IPS-18c (cell line): ENCODE results near the gene HLA-E.
"Not testable (repeated sequence)": the region's sequence is repeated elsewhere in the genome, so short reads cannot be mapped to it uniquely, and the experiment has no call there.

Source experiments
- H3K4me3 ChIP-seq: 2 replicates; pipeline ENCODE4 v1.7.0; 2013; ENCODE audit warnings: low read depth, mild to moderate bottlenecking, low read length, moderate library complexity; ENCODE audit not compliant: insufficient read depth
- H3K9me3 ChIP-seq: one replicate; pipeline ENCODE4 v1.6.1; 2013; ENCODE audit warnings: mild to moderate bottlenecking, low read length, moderate library complexity; ENCODE audit not compliant: control insufficient read depth, insufficient read depth

The HLA-E gene

GRCh38 chr6:30517767-30518504 is 28.6 kb downstream of the HLA-E start:
- H3K4me3 ChIP-seq, H3K9me3 ChIP-seq: not testable (repeated sequence)

GRCh38 chr6:30518505-30519145 is 29.3 kb downstream of the HLA-E start:
- H3K4me3 ChIP-seq, H3K9me3 ChIP-seq: not testable (repeated sequence)

- no peak overlapping the region for H3K4me3 ChIP-seq
- H3K9me3 ChIP-seq, result no peaks in the 10 kb centered on the region
Observed at GRCh38 chr6:30520522-30520921, 31.2 kb downstream of the HLA-E start.

- H3K4me3 ChIP-seq, H3K9me3 ChIP-seq: not testable (repeated sequence)
Observed at GRCh38 chr6:30521082-30521481, 31.8 kb downstream of the HLA-E start.

GRCh38 chr6:30521952-30522351 is 32.6 kb downstream of the HLA-E start:
- H3K9me3 ChIP-seq, result not testable (repeated sequence)

GRCh38 chr6:30526444-30526843 is 37.1 kb downstream of the HLA-E start:
- H3K4me3 ChIP-seq, H3K9me3 ChIP-seq: not testable (repeated sequence)

More at GRCh38 chr6:30521952-30522351, 32.6 kb downstream of the HLA-E start:
- not testable (repeated sequence) for H3K4me3 ChIP-seq

- H3K4me3 ChIP-seq, H3K9me3 ChIP-seq: not testable (repeated sequence)
Observed at GRCh38 chr6:30529349-30529875, 40.1 kb downstream of the HLA-E start.

- H3K4me3 ChIP-seq, result no peak overlapping the region
- no peaks in the 10 kb centered on the region for H3K9me3 ChIP-seq
Observed at GRCh38 chr6:30530014-30530413, 40.7 kb downstream of the HLA-E start.

GRCh38 chr6:30533460-30534294 is 44.4 kb downstream of the HLA-E start:
- no peak overlapping the region for H3K4me3 ChIP-seq
- no peaks in the 10 kb centered on the region for H3K9me3 ChIP-seq

- H3K4me3 ChIP-seq, result no peak overlapping the region
Observed at GRCh38 chr6:30537931-30538330, 48.6 kb downstream of the HLA-E start.

GRCh38 chr6:30541515-30542403 is 52.5 kb downstream of the HLA-E start:
- Histone ChIP-seq H3K4me3 (peak overlapping the region; percentile 54), H3K9me3 (peaks cover 2% of the 10 kb centered on the region)

More at GRCh38 chr6:30537931-30538330, 48.6 kb downstream of the HLA-E start:
- H3K9me3 ChIP-seq, result no peaks in the 10 kb centered on the region

- H3K9me3 ChIP-seq, result peaks cover 2% of the 10 kb centered on the region
- no peak overlapping the region for H3K4me3 ChIP-seq
Observed at GRCh38 chr6:30542404-30542725, 53.1 kb downstream of the HLA-E start.

- H3K9me3 ChIP-seq, result peaks cover 2% of the 10 kb centered on the region
Observed at GRCh38 chr6:30542915-30543314, 53.6 kb downstream of the HLA-E start.

More at GRCh38 chr6:30542915-30543314, 53.6 kb downstream of the HLA-E start:
- no peak overlapping the region for H3K4me3 ChIP-seq
